ENCODE data around the gene DHRS12.

Gene DHRS12

GRCh38 chr13:51727634-51728274, 76.2 kb downstream of the DHRS12 start:
- no peak for TF ChIP-seq CTCF (conservative IDR thresholded peaks at IDR 0.05; ENCODE audit: control insufficient read depth, insufficient read depth, low read depth, low read length)
- DNase-seq (ENCODE audit: low read depth), result no peak
- H3K4me3 ChIP-seq (ENCODE audit: control insufficient read depth, low read depth, low read length), result no peak overlapping the region

GRCh38 chr13:51726446-51727193, 77.3 kb downstream of the DHRS12 start:
- peak; percentile 89 for DNase-seq (ENCODE audit: low read depth)
- H3K4me3 ChIP-seq (ENCODE audit: control insufficient read depth, low read depth, low read length), result no peak overlapping the region
- no peak for TF ChIP-seq CTCF (conservative IDR thresholded peaks at IDR 0.05; ENCODE audit: control insufficient read depth, insufficient read depth, low read depth, low read length)

- DNase-seq (ENCODE audit: low read depth), result peak; percentile 42
- H3K4me3 ChIP-seq (ENCODE audit: control insufficient read depth, low read depth, low read length), result no peak overlapping the region
- no peak for TF ChIP-seq CTCF (conservative IDR thresholded peaks at IDR 0.05; ENCODE audit: control insufficient read depth, insufficient read depth, low read depth, low read length)
Measured at GRCh38 chr13:51724721-51725120, 79.2 kb downstream of the DHRS12 start.

GRCh38 chr13:51723529-51723928, 80.4 kb downstream of the DHRS12 start:
- H3K4me3 ChIP-seq (ENCODE audit: control insufficient read depth, low read depth, low read length), result no peak overlapping the region
- TF ChIP-seq CTCF (conservative IDR thresholded peaks at IDR 0.05; ENCODE audit: control insufficient read depth, insufficient read depth, low read depth, low read length), result no peak
- no peak for DNase-seq (ENCODE audit: low read depth)

- TF ChIP-seq CTCF (conservative IDR thresholded peaks at IDR 0.05; ENCODE audit: control insufficient read depth, insufficient read depth, low read depth, low read length), result no peak
- no peak for DNase-seq (ENCODE audit: low read depth)
- no peak overlapping the region for H3K4me3 ChIP-seq (ENCODE audit: control insufficient read depth, low read depth, low read length)
Measured at GRCh38 chr13:51721496-51721895, 82.5 kb downstream of the DHRS12 start.

- no peak overlapping the region for H3K4me3 ChIP-seq (ENCODE audit: control insufficient read depth, low read depth, low read length)
- DNase-seq (ENCODE audit: low read depth), result no peak
- no peak for TF ChIP-seq CTCF (conservative IDR thresholded peaks at IDR 0.05; ENCODE audit: control insufficient read depth, insufficient read depth, low read depth, low read length)
Measured at GRCh38 chr13:51719394-51719793, 84.6 kb downstream of the DHRS12 start.
